Right lobe of liver (tissue), 6 donors: Measurements from ENCODE around the gene TIMM10B. TPM values are rescaled to one million over a fixed set of nuclear protein-coding genes. Genes with fewer than 3 reads are reported as not detected.

Source experiments
- ATAC-seq, 4 donors: fragments of 200-7000 bp; cut with Tn5 transposase; one replicate each; pipeline ENCODE4 v1.9.1; 2020; ENCODE audit warnings: mild to moderate bottlenecking in 4 of 4, moderate library complexity in 4 of 4
- DNase-seq, 3 donors: peaks; one replicate each; pipeline ENCODE4 v3.0.0-alpha.2; 2020
- H3K27ac ChIP-seq, 3 donors: fragments of 200-600 bp; one replicate each; pipeline ENCODE4 v1.8.0; 2022
- H3K27me3 ChIP-seq, 2 donors: fragments of 200-600 bp; one replicate each; pipeline ENCODE4 v1.8.0; 2022
- H3K36me3 ChIP-seq, 4 donors: fragments of 200-600 bp; sonication (generic) in 1 of 4; one replicate each; pipeline versions ENCODE4 v1.5.1 to v1.8.0; 2017 to 2022; ENCODE audit warnings: control low read depth in 1 of 4
- H3K4me1 ChIP-seq, 4 donors: fragments of 200-600 bp; sonication (generic) in 1 of 4; one replicate each; pipeline versions ENCODE4 v1.5.1 to v1.8.0; 2017 to 2022; ENCODE audit warnings: control low read depth in 1 of 4
- H3K4me3 ChIP-seq, 3 donors: fragments of 200-600 bp; one replicate each; pipeline ENCODE4 v1.8.0; 2022
- H3K9me3 ChIP-seq, 4 donors: fragments of 200-600 bp; sonication (generic) in 1 of 4; one replicate each; pipeline versions ENCODE4 v1.5.1 to v1.8.0; 2017 to 2022; ENCODE audit warnings: control low read depth in 1 of 4
- CTCF ChIP-seq, 4 donors: fragments of 200-600 bp in 3 of 4; fragments of 450-650 bp in 1 of 4; IDR thresholded peaks; one replicate each; pipeline versions ENCODE4 v1.5.1 to v1.8.0; 2016 to 2022; ENCODE audit warnings: antibody characterized with exemption in 4 of 4, mild to moderate bottlenecking in 2 of 4
- POLR2A ChIP-seq: fragments of 450-650 bp; IDR thresholded peaks from one replicate; pipeline ENCODE4 v1.6.1; 2017; ENCODE audit warnings: antibody characterized with exemption, mild to moderate bottlenecking
- WGBS: methylation state at CpG from one replicate; pipeline ENCODE4 v1.1.6; 2018; ENCODE audit warnings: low coverage, low lambda C conversion rate; ENCODE audit not compliant: insufficient coverage; ENCODE audit errors: missing lambda C conversion rate; 5-methylcytosine and 5-hydroxymethylcytosine counted together
- intact Hi-C, 2 donors: fragments of 100-400 bp; cut with DNase I; formaldehyde crosslinking; loops; one replicate each; pipeline versions ENCODE4 v1.11.2 to v1.14.1; 2022
- total RNA-seq, 6 experiments: library from RNA; depleted of rRNA in 2 of 6; stranded (reverse); fragments of >200 nt in 2 of 6; fragmentation: NEBNext Ultra II Directional in 3 of 6; extraction: Animal tissue kit (Norgen Biotek cat#: 25700) in 3 of 6; gene quantifications; one replicate each; pipeline versions ENCODE4 v1.1.0 to v1.2.4, GENCODE V29; 2016 to 2023
- donor health status: DM: no; HTN: yes; CAD: no.
- donor health status: DM: no; HTN: no; CAD: no.
- donor health status: DM: no; HTN: no; CAD: no.
- donor health status: DM: no; HTN: yes; CAD: no.
- donor health status: DM: no; HTN: yes; CAD: no.

The TIMM10B gene
- total RNA-seq, 6 experiments from 2014 or later = 10.3 to 33.9 (median 14.1) TPM

- peak; percentile 96 to 97 (median 97) for DNase-seq
- WGBS = 1% methylated on average over 18 of the region's 87 CpGs
- TF ChIP-seq CTCF (IDR thresholded peaks at IDR 0.05) = no peak
- peak; percentile 88 for TF ChIP-seq POLR2A
- Histone ChIP-seq H3K4me3 (peak within 1 kb of the TSS; percentile 70 to 76 (median 71)), H3K27ac (peak within 1 kb of the TSS; percentile 75 to 82 (median 79)), H3K9me3 (no peaks in the 10 kb centered on the region), H3K4me1 (peaks cover 0 to 22% (median 3%) of the 10 kb centered on the region in 4 donors), H3K36me3 (peaks cover 0 to 17% (median 6%) of the 10 kb centered on the region in 4 donors), H3K27me3 (no peaks in the 10 kb centered on the region)
- intact Hi-C loops = no loop called here
- peak; percentile 84 to 95 (median 90) for ATAC-seq
These were observed 7.6 kb upstream of the TIMM10B start, which contains the start of gene TRIM3 for GRCh38 chr11:6473451-6474412. Gene TRIM3, minus strand, starts transcription at chr11:6473941. Its CDS starts 8,246 bp downstream, at chr11:6465695.

GRCh38 chr11:6474413-6474792 is 6.9 kb upstream of the TIMM10B start:
- Histone ChIP-seq H3K4me3 (peak overlapping the region; percentile 33 to 71 (median 50)), H3K27ac (peak overlapping the region; percentile 75 to 82 (median 79)), H3K4me1 (peaks cover 0 to 19% (median 3%) of the 10 kb centered on the region in 4 donors), H3K36me3 (peaks cover 0 to 24% (median 7%) of the 10 kb centered on the region in 4 donors), H3K27me3 (no peaks in the 10 kb centered on the region), H3K9me3 (no peaks in the 10 kb centered on the region)
- DNase-seq = no peak
- 47% methylated on average over 3 of the region's 7 CpGs for WGBS
- no peak for TF ChIP-seq CTCF (IDR thresholded peaks at IDR 0.05)
- TF ChIP-seq POLR2A = no peak
- ATAC-seq = no peak
- intact Hi-C loops = no loop called here

GRCh38 chr11:6474806-6475500 is 6.3 kb upstream of the TIMM10B start:
- Histone ChIP-seq H3K4me1 (peaks cover 0 to 17% (median 3%) of the 10 kb centered on the region in 4 donors), H3K27me3 (no peaks in the 10 kb centered on the region), H3K9me3 (no peaks in the 10 kb centered on the region), H3K4me3 (no peak overlapping the region), H3K27ac (peak overlapping the region in 2 of 3 donors; percentile 75 to 82), H3K36me3 (peaks cover 0 to 24% (median 7%) of the 10 kb centered on the region in 4 donors)
- ATAC-seq (no peak), DNase-seq (no peak)
- TF ChIP-seq POLR2A (no peak), CTCF (IDR thresholded peaks at IDR 0.05) (no peak)
- no CpG with 5 or more reads among the region's 3 CpGs for WGBS
- intact Hi-C loops = no loop called here

- intact Hi-C loops = no loop called here
- ATAC-seq = peak in 2 of 4 donors; percentile 5 to 12
- Histone ChIP-seq H3K36me3 (peaks cover 0 to 24% (median 7%) of the 10 kb centered on the region in 4 donors), H3K9me3 (no peaks in the 10 kb centered on the region), H3K27me3 (no peaks in the 10 kb centered on the region), H3K4me1 (peaks cover 0 to 25% (median 3%) of the 10 kb centered on the region in 4 donors), H3K4me3 (no peak overlapping the region), H3K27ac (no peak overlapping the region)
- TF ChIP-seq POLR2A = no peak
- DNase-seq = no peak
- 56% methylated on average over 5 of the region's 5 CpGs for WGBS
These were observed 5.4 kb upstream of the TIMM10B start for GRCh38 chr11:6475936-6476335.
